GM18502 (cell line): Measurements from ENCODE around the gene EIF4B.

Experiments used
- ATAC-seq: cut with Tn5 transposase; IDR thresholded peaks from one replicate; pipeline ENCODE4 v1.9.1; 2021; ENCODE audit warnings: mild to moderate bottlenecking; ENCODE audit not compliant: unreplicated experiment, poor library complexity

EIF4B gene

DNA sequence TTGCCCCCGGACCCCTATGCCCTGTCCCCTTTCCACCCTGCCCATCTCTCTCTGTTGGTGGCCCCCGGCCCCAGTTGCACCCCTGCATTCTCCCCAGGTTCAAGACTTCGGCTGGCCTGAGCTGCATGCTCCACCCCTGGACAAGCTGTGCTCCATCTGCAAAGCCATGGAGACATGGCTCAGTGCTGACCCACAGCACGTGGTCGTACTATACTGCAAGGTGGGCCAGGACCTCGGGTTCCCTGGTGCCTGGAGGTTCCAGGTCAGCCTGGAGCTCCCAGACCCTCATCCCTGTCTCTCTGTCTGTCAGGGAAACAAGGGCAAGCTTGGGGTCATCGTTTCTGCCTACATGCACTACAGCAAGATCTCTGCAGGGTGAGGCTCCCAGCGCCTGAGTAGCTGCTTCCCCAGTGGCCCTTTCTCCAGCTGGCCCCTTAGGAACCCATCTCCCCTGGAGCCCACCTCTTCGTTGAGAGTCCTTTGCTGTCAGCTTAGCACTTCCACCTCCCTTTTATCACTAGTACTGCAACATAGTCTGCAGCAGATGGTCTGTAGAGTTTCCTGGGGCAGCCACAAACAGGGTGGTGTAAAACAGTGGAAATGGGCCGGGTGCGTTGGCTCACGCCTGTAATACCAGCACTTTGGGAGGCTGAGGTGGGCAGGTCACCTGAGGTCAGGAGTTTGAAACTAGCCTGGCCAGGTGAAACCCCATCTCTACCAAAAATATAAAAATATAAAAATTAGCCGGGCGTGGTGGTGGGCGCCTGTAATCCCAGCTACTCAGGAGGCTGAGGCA lies 49.4 kb downstream of the EIF4B start:
- no peak for ATAC-seq

- ATAC-seq = no peak
Measured at GRCh38 chr12:53056296-53056695, 50.0 kb downstream of the EIF4B start.

- ATAC-seq = no peak
Measured at GRCh38 chr12:53056901-53057300, 50.6 kb downstream of the EIF4B start.

- ATAC-seq = no peak
Measured at GRCh38 chr12:53057816-53058500, 51.7 kb downstream of the EIF4B start.

DNA sequence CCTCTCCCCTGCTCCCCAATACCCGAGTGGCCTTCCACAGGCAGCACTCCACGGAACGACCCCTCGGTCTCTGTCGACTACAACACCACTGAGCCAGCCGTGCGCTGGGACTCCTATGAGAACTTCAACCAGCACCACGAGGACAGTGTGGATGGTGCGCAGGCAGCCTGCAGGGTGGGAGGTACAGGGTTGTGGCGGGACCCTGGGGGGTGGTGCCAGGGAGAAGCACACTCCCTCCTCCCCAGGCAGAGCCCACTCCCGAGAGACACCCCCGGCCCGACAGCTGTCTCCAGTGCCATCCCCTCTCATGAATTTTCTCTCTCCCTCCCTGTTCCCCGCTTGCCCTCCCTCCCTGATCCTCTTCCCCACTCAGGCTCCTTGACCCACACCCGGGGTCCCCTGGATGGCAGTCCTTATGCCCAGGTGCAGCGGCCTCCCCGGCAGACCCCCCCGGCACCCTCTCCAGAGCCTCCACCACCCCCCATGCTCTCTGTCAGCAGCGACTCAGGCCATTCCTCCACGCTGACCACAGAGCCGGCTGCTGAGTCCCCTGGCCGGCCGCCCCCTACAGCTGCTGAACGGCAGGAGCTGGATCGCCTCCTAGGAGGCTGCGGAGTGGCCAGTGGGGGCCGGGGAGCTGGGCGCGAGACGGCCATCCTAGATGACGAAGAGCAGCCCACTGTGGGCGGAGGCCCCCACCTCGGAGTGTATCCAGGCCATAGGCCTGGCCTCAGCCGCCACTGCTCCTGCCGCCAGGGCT lies 52.6 kb downstream of the EIF4B start:
- ATAC-seq = no peak

- no peak for ATAC-seq
Measured at GRCh38 chr12:53059434-53060063, 53.3 kb downstream of the EIF4B start.

- no peak for ATAC-seq
Measured at GRCh38 chr12:53060064-53060720, 53.9 kb downstream of the EIF4B start.

DNA sequence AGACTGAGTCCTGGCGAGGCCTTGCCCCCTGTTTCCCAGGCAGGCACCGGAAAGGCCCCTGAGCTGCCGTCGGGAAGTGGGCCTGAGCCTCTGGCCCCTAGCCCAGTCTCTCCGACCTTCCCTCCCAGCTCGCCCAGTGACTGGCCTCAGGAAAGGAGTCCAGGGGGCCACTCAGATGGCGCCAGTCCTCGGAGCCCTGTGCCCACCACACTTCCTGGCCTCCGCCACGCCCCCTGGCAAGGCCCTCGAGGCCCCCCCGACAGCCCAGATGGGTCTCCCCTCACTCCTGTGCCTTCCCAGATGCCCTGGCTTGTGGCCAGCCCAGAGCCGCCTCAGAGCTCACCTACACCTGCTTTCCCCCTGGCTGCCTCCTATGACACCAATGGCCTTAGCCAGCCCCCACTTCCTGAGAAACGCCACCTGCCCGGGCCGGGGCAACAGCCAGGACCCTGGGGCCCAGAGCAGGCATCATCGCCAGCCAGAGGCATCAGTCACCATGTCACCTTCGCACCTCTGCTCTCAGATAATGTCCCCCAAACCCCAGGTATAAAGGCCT lies 54.5 kb downstream of the EIF4B start:
- ATAC-seq = no peak

DNA sequence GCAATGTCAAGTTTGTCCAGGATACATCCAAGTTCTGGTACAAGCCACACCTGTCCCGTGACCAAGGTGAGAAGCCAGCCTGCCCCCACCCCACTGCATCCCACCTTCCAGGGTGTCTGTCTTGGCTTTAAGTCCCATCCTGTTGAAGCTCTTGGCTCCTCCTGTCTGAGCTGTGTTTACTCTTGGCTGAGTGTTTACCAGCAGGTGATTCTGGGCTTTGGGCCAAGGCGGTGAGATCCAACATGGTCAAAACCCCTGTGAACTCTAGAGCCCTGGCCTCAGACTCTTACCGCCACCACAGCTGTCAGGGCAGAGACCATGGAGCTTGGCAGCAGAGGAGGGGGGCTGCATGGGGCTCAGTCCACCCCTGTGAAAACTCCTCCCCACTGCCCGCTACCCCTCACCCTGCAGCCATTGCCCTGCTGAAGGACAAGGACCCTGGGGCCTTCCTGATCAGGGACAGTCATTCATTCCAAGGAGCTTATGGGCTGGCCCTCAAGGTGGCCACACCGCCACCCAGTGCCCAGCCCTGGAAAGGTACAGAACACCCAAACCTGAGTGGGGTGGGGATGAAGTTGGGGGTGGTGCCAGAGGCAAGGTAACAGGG lies 55.3 kb downstream of the EIF4B start:
- ATAC-seq = no peak

DNA sequence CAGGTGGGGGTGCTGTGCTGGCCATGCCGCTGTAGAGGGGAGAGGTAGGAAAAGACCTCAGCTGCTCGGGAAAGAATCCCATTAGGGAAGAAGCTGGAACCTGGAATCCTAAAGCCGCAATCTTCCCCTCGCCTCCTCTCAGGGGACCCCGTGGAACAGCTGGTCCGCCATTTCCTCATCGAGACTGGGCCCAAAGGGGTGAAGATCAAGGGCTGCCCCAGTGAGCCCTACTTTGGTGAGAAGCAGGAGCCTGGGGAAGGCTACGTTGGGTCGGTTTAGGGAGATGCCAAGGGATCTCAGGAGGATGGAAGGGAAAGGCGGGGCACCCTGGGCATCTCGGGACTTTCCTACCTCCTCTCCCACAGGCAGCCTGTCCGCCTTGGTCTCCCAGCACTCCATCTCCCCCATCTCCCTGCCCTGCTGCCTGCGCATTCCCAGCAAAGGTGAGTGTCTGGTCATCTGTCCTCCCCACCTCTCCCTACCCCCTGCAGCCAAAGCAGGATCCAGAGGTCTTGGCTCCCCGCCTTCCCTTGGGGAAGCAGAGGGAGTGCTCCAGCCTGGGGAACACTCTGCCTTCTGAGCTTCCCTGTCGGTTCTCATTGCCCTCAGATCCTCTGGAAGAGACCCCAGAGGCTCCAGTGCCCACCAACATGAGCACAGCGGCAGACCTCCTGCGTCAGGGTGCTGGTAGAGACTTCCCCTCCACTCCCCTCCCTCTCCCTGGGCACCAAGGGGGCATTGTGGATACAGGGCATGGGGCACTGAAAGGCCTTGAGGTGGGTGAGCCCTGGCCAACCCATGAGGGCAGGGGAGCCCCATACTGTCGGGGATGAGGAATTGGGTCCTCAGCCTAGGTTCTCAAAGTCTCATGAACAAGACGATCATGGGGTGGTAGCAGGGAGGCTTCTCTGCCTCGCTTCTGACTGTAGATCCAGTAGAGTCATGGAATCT lies 56.0 kb downstream of the EIF4B start:
- ATAC-seq = no peak

DNA sequence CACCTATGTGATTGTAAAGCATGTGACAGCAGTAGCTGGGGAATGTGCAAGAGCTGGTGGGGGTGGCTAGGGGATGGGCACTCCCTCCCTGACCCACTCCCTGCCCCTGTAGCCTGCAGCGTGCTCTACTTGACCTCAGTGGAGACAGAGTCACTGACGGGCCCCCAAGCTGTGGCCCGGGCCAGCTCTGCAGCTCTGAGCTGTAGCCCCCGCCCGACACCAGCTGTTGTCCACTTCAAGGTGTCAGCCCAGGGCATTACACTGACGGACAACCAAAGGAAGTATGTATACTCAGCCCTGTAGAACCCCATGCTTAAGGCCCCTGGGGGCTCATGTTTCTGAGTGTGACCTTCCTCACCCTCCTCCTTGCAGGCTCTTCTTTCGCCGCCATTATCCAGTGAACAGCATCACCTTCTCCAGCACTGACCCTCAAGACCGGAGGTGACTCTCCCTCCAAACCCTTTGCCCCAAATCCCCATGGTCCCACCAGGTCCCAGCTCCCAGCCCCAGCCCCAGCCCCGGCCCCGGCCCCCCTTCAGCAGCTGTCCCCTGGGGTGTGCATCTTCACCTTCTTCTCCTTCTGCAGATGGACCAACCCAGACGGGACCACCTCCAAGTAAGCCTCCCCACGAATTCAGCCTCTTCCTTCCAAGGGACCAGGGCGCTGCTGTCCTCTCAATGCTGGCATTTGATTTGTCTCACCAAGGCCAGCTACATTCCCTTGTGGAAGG lies 56.9 kb downstream of the EIF4B start:
- ATAC-seq = no peak

DNA sequence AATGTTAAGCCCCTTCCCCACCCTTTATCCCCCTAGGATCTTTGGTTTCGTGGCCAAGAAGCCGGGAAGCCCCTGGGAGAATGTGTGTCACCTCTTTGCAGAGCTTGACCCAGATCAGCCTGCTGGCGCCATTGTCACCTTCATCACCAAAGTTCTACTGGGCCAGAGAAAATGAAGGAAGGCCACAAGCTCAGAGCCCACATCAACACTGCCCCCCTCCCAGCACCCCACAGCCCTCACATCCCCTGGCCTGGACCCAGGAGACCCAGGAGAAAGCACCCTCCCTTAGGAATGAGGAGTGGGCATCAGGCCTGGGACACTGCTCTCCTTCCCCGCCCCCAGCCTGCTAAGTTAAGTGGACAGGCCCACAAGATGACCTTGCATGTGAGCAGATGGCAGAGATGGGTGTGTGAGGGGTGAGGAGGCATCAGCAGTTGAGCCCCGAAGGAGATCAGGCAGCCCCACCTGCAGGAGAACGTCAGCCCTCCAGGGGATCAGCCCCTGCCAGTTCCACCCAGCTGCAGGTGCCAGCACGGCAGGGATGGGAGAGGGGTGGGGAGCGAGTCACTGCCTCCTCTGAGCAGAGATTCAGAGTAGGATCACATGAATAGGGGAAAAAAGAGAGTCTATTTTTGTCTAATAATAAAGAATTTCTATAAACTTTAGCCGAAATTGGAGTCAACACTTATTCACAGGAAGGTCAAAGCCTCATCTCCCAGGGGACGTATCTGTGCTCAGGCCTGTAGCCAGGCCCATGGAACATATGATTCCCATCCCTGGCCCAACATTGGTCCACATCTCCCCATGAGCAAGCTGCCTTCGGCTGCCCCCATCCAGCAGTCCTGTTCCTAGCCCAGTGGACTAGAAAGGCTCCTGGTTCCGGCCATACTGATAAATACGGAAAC lies 57.7 kb downstream of the EIF4B start:
- no peak for ATAC-seq

DNA sequence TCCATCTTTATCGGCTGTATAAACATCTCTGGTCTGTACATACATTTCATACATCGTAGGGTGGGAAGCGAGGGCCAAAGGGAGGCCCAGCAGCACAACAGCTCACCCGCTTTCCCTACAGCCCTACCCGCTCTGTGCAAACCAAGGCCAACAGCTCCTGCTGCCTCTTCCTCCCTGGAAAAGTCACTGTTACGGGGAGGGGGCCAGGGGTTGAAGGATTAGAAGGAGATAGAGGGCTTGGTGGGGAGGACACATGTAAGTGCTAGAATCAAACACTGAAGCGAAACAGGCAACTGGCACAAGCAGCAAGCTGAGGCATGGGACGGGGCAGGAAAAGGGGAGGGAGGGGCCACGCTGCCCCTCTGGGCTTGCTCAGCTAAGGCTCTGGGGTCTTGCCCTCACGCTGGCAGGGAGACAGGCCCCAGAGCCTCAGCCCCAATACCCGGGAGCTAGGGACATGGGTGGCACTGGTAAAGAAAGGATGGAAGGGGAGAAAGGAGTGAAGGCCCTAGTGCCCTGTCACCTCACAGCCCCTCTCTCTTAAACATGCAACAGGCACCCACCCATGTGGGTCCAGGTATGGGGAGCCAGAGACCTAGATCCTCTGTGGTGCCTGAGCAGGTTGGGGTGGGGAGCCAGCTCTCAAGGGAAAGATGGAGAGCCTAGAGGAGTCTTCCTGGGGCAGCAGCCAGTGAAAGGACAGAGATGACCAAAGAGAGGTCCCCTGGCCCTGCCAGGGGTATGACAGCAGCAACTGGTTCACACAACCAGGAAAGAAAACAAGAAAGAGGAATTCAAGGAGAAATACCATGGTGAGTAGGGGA lies 58.6 kb downstream of the EIF4B start:
- ATAC-seq = no peak

GRCh38 chr12:53065470-53065869 lies 59.2 kb downstream of the EIF4B start:
- ATAC-seq = no peak

DNA sequence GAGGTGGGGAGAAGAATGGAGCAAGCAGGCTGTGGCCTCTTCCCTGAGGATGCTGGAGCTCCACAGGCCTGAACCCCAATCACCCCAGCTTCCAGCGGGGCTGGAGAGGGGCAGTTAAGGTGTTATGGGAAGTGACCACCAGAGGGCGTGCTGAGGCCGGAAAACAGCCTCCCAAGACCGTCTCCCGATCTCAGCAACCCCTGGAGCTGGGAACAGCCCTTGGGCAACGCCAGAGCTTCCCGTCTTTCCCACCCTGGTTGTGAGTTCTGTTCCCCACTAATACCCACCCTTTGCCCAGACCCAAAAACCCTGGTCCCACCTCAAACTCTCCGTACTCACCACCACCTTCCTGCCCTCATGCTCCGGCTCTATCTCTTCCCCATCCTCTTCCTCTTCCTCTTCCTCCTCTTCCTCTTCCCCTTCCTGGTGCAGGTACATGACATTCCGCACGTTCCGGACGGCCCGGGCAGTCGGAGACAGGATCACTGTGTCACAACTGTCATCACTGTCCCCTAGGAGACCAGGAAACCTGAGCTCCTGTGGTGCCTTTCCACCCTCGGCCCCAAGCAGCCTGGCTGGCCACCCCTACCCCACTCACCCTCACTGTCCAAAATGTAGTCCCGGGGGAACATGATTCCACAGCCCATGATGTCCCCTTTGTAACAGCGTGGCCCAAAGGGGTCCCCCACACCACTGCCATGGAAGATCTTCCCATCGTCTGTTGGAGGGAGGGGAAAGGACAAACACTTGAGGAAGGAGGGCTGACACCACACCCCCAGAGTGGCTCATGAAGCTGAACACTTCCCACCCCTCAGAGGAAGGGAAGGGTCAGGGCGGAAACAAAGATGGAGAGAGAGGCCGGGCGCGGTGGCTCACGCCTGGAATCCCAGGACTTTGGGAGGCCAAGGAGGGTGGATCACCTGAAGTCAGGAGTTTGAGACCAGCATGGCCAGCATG lies 60.0 kb downstream of the EIF4B start:
- ATAC-seq = no peak
